ENCODE results near the gene NXPH3.
"Not testable (repeated sequence)": the region's sequence is repeated elsewhere in the genome, so short reads cannot be mapped to it uniquely, and the experiment has no call there.

Gene NXPH3

GRCh38 chr17:49554694-49555494 lies 20.8 kb upstream of the NXPH3 start:
- no peak for DNase-seq

DNA sequence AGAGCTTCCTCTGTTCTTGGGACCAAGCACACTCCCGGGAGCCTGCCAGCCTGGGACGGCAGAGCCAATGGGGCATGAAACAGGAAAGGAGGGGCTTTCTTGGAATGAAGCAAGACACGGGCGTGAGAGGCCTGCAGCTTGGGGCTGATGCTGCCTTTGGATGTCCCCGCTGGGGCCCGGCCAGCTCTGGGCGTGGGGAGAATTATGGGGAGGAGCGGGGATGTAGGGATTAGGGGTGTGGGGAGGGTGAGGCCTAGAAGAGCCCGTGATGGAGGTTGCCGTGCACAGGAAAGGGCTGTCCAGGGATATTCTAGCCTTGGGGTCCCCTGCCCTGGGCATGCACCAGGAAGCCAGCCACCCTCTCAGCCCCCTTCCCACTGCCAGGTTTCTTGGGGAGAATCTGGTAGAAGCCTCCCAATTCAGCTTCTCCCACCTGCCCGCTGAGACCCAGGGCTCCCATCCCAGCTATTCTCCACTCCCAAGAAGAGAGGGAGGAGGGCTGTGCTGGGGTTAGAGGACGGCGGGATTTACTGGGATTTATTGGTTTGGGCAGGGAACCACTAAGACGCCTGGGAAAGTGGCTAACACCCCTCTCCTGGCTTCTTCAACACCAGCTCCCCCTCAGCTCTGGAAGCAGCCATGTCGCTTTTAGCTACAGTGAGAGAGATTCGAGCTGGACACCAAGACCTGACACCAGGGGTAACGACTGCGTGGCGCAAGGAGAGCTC lies 20.0 kb upstream of the NXPH3 start:
- no peak for DNase-seq

DNA sequence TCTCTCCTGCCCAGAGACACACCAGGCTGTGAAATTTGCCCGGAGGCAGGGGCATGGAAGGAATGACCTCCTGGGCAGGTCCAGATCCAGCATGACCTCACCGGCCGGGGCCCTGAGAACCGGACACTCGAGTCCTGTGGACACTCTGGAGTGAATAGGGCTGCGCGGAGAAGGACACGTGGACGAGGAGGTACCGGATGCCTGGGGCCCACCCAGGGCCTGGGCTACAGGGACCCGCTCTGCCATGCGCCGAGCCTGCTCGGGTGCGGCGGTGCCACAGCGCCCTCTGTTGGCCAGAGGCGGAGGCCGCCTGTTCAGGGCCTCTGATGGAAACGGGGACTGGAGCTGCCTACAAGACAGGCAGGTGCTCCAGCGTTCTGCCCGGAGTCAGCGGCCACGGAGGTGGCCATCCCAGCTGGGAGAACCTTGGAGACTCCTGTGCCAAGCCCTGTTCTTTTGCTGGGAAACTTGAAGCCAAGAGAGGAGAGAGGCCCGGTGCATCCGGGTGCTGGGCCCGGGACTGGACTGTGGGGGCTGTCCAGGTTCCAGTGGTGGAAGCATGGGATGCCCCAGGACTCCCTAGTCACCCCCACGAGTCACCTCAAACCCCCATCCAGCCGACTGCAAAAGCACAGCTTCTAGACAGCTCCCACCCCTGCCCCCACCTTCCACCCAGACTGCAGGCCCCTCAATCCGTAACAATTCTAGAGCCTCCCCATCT lies 19.3 kb upstream of the NXPH3 start:
- peak; percentile 21 for DNase-seq

DNA sequence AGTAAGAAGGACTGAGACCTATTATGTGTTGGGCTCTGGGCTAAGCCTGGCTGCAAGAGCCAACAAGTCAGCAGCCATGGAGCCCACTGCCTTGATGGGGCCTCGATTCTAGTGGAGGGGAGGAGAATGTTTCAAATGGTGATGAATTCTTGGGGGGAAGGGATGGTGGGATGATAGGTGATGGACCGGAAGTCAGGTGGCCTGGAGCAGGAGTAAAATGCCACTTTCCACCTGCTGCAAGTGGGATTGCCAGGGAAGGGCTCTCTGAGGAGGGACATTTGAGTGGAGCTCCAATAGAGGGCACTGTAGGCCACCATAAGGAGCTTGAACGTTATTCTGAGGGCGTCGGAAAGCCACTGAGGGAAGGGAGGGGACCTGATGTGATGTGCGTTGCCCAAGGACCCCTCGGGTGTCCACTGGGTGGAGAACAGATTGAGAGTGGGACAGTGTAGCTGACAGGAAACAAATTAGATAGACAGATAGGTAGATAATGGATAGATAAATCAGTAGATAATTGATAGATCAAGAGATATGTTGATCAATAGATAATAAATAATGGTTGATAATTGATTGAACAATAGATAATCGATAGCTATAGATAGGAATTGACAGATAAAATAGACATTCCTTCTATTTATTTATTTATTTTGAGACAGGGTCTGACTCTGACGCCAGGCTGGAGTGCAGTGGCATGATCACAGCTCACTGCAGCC lies 18.2 kb upstream of the NXPH3 start:
- peak; percentile 10 for DNase-seq

DNA sequence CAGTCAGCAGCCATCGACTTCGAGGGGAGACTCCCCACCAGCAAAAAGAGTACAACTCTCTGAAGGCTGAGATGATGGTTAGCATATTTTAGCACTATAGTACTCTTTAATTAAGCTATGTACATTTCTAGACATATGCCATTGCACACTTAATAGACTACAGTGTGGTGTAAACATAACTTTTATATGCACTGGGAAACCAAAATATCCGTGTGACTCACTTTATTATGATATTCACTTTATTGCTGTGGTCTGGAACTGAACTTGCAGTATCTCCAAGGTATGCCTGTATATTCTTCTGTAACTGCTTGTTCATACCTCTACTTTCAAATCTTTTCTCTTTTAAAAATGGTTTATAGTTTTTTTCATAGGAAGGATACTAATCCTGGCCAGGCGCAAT lies 11.0 kb upstream of the NXPH3 start:
- DNase-seq, result no peak

- DNase-seq, result no peak
Observed at GRCh38 chr17:49565948-49566491, 9.7 kb upstream of the NXPH3 start.

DNA sequence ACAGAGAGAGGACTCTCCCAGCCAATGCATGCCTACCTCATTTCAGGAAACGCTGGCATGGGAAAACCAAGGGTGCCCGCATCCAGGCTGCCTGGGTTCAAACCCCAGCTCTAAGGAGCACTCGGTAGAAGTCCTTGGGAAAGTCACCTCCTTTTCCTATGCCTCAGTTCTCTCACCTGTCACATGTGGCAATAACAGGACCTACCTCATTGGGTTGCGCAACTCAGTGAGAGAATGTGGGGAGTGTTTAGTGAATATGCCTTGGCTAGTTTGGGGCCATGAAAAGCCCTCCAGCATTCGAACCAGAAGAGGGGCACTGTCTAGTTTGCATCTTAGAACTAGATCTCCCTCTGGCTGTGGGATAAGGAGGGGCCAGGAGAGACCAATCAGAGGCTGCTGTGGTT lies 9.0 kb upstream of the NXPH3 start:
- DNase-seq, result no peak

- no peak for DNase-seq
Observed at GRCh38 chr17:49567104-49567521, 8.6 kb upstream of the NXPH3 start.

DNA sequence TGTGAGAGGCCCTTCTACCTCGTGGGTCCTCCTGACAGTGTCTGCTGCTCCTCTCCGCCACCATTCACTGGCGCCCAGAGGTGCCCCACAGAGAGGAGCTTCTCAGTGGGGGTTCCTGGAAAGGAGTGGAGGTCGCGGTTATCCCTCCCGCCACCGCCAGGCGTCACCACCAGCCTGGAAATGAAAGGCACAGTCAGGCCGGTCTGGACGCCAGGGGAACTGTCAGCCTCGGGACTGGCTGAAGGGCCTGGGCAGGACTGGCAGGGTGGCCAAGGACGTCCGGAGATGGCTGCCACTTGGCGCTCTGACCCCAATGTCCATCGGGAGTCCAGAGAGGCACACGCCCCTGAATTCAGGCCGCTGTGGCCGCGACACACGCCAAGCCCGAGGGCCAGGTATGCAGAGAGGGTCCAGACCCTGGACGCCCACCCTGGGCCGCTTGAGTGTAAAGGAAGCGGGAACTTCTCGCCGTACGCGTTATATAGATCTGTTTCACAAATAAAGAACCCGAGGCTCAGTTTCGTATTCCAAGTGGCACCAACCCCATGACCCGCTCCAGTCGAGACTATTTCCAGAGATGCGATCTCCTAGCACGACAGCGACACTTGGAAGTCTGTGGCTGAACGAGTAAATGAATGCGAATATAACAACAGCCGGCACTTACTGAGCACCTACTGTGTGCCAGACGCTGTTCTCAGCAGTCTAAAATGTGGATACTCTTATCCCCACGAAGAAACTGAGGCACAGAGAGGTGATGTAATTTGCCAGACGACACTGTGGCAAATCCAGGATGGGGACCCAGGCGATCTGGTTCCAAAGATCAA lies 7.6 kb upstream of the NXPH3 start:
- DNase-seq, result peak; percentile 74

DNA sequence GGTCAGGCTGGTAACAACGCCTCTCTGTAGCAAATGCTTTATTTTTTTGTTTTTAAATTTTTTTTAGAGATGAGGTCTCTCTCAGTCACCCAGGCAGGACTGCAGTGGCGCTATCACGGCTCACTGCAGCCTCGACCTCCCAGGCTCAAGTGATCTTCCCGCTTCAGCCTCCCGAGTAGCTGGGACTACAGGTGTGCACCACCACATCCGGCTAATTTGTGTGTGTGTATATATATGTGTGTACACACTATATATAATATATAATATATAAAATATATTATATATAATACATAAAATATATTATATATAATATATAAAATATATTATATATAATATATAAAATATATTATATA lies 7.0 kb upstream of the NXPH3 start:
- not testable (repeated sequence) for DNase-seq

GRCh38 chr17:49570540-49571242 lies 5.0 kb upstream of the NXPH3 start:
- DNase-seq, result no peak

- DNase-seq, result no peak
Observed at GRCh38 chr17:49571283-49571682, 4.4 kb upstream of the NXPH3 start.

DNA sequence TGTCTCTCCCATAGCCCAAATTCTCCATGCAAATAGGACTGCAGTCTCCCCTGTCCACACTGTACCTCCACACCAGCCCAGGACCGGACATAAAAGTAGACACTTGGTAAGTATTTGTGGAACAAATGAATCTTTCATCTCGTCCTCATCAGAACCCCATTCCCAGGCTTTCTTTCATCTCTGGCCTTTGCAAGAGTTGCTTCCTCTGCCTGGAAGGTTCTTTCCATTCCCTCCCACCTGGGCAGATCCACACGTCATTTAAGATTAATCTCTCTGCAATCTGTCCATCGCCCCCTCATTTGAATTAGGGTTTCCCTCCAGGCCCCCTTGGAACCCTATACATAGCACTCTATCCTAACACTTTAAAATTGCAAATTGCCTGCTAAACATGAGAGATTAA lies 3.9 kb upstream of the NXPH3 start:
- DNase-seq, result no peak

- DNase-seq, result no peak
Observed at GRCh38 chr17:49572226-49572625, 3.4 kb upstream of the NXPH3 start.

DNA sequence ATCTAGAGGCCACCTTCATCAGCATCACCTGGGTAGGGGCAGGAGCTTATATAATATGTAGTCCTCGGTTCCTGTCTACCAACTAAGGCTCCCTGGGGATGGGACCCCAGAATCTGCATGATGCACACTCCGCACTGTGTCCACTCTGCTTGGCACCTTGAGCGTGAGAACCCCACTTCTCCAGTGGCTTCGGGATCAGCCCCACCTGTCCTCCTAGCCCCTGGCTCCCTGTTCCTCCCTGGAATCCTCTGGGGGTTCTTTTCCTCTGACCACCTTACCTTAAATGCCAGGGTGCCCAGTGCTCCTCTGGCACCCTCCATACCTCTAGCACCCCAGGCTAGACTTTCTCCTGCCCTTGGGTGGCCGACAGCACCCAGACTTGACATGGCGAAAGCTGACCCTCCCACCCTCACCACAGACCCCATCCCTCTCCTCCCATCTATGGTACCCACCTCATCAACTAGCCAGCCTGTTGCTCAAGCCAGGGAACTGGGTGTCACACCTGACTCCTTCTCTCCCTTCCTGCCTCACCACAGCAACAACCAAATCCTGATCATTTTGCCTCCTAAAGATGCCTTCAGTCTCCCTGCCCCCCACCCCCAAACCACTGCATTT lies 2.8 kb upstream of the NXPH3 start:
- DNase-seq, result no peak

- DNase-seq, result no peak
Observed at GRCh38 chr17:49573510-49574322, 2.0 kb upstream of the NXPH3 start.

GRCh38 chr17:49574323-49574781 lies 1.3 kb upstream of the NXPH3 start:
- DNase-seq, result no peak

DNA sequence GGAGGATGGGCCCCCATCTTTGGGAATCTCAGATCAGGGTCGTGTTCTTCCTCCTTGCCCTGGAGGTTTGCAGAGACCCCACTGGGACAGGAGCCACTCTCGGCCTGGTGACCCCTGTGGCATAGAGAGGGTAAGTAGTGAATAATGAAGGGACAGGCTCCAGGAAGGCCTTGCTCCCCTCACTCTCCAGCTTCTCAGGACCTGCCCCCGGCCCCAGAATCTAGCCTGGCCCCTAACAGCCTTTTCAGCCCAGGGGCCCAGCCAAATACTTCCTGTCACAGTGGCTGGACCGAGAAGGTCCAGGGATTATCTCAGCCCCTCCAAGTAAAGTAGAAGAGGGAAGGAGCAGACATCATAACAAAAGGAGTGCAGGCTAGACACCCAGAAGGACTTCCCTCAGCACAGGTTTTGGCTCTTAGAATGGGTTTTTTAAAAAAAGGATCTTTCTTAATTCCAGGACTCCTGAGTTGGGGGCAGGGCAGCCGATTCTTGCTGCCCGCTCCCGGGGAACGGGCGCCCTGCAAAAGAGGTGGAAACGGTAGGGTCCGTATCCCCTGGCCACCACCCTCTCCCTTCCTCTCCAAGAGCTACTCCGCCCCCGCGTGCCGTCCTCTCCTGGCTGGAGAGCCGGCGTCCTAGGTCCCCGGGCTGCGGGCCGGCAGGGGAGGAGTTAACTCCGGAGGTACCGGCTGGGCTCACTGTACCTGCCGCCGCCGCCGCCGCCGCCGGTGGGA lies 559 bp upstream of the NXPH3 start:
- DNase-seq, result no peak

Measured in NCI-H1092 (cell line).